Naive thymus-derived CD8-positive, alpha-beta T cell (primary cell): Measurements from ENCODE around the gene ANKS1B. TPM values are rescaled to one million over a fixed set of nuclear protein-coding genes. Genes with fewer than 3 reads are reported as not detected.

Source experiments
- ATAC-seq, 2 donors: fragments of 150-1000 bp; cut with Tn5 transposase in 1 of 2; sonication (Bioruptor Pico), chemical (Tn5 transposase) in 1 of 2; 1 replicate in 1 of 2; 2 replicates in 1 of 2; pipeline ENCODE4 v1.10.0; 2021; ENCODE audit warnings: mild to moderate bottlenecking in 2 of 2, moderate library complexity in 2 of 2
- POLR2A ChIA-PET: fragments of 350-600 bp; sonication (Branson Sonifier 250); formaldehyde crosslinking; loops from one replicate; lab custom pipeline; 2021; ENCODE audit warnings: antibody characterized with exemption; lab: Charles Lee
- DNase-seq, 10 donors: peaks; one replicate each; pipeline versions ENCODE4 v3.0.0 to v3.0.0-alpha.2; 2020 to 2022
- H3K27ac Mint-ChIP-seq, 10 donors: one replicate each; pipeline ENCODE4 v1.8.0; 2020 to 2022; ENCODE audit warnings: mild to moderate bottlenecking in 10 of 10, mixed read lengths in 10 of 10, moderate library complexity in 4 of 10, inconsistent platforms in 1 of 10
- H3K27me3 Mint-ChIP-seq, 5 donors: one replicate each; pipeline ENCODE4 v1.8.0; 2021 to 2022; ENCODE audit warnings: mixed read lengths in 5 of 5
- H3K36me3 Mint-ChIP-seq, 3 donors: one replicate each; pipeline ENCODE4 v1.8.0; 2020 to 2022; ENCODE audit warnings: mixed read lengths in 3 of 3, mild to moderate bottlenecking in 2 of 3, inconsistent platforms in 1 of 3
- H3K4me1 Mint-ChIP-seq, 4 donors: one replicate each; pipeline ENCODE4 v1.8.0; 2021 to 2022; ENCODE audit warnings: mixed read lengths in 4 of 4
- H3K4me3 Mint-ChIP-seq, 10 donors: one replicate each; pipeline ENCODE4 v1.8.0; 2020 to 2022; ENCODE audit warnings: mild to moderate bottlenecking in 10 of 10, mixed read lengths in 10 of 10, moderate library complexity in 6 of 10, inconsistent platforms in 1 of 10
- H3K9me3 Mint-ChIP-seq, 9 donors: one replicate each; pipeline ENCODE4 v1.8.0; 2020 to 2022; ENCODE audit warnings: mixed read lengths in 9 of 9, mild to moderate bottlenecking in 3 of 9, inconsistent platforms in 1 of 9, moderate library complexity in 1 of 9
- polyA plus RNA-seq, 3 donors: library from polyadenylated mRNA; unstranded; fragments of 300-500 nt; fragmentation: Illumina TruSeq; gene quantifications; one replicate each; pipeline ENCODE4 v1.2.3, GENCODE V29; 2021
- total RNA-seq, 8 experiments: library from RNA in 2 of 8; stranded (reverse) in 2 of 8; gene quantifications; one replicate each; pipeline ENCODE4 v1.2.3 and lab custom pipeline; 2021 to 2026

ANKS1B gene
- total and polyA plus RNA-seq, 5 experiments from 2014 or later, result not detected

- DNase-seq (no peak), ATAC-seq (no peak)
- no peaks in the 10 kb centered on the region for H3K4me1 Mint-ChIP-seq
- H3K9me3 Mint-ChIP-seq, result peaks cover 0 to 14% (median 0%) of the 10 kb centered on the region in 9 donors
- POLR2A ChIA-PET, result no interaction called here
- H3K4me3 Mint-ChIP-seq, result no peak overlapping the region
- peaks cover 5 to 13% (median 7%) of the 10 kb centered on the region in 5 donors for H3K27me3 Mint-ChIP-seq
- H3K27ac Mint-ChIP-seq, result no peak overlapping the region
- H3K36me3 Mint-ChIP-seq, result no peaks in the 10 kb centered on the region
Observed at GRCh38 chr12:98918176-98918863, 1066.4 kb downstream of the ANKS1B start.

- Mint-ChIP-seq H3K4me1 (no peaks in the 10 kb centered on the region), H3K27me3 (peaks cover 2 to 8% (median 7%) of the 10 kb centered on the region in 5 donors), H3K36me3 (no peaks in the 10 kb centered on the region), H3K4me3 (no peak overlapping the region), H3K27ac (no peak overlapping the region), H3K9me3 (peaks cover 0 to 14% (median 0%) of the 10 kb centered on the region in 9 donors)
- DNase-seq, result no peak
- ATAC-seq, result no peak
- POLR2A ChIA-PET, result no interaction called here
Observed at GRCh38 chr12:98916106-98916505, 1068.6 kb downstream of the ANKS1B start.

- no peak for ATAC-seq
- peaks cover 0 to 14% (median 0%) of the 10 kb centered on the region in 9 donors for H3K9me3 Mint-ChIP-seq
- H3K36me3 Mint-ChIP-seq, result no peaks in the 10 kb centered on the region
- no peak overlapping the region for H3K4me3 Mint-ChIP-seq
- no peak overlapping the region for H3K27ac Mint-ChIP-seq
- H3K4me1 Mint-ChIP-seq, result no peaks in the 10 kb centered on the region
- DNase-seq, result no peak
- POLR2A ChIA-PET, result no interaction called here
- peaks cover 0 to 16% (median 7%) of the 10 kb centered on the region in 5 donors for H3K27me3 Mint-ChIP-seq
Observed at GRCh38 chr12:98912401-98912974, 1072.2 kb downstream of the ANKS1B start.

GRCh38 chr12:98911396-98911795 is 1073.3 kb downstream of the ANKS1B start:
- Mint-ChIP-seq H3K36me3 (no peaks in the 10 kb centered on the region), H3K27me3 (peaks cover 0 to 16% (median 5%) of the 10 kb centered on the region in 5 donors), H3K9me3 (peaks cover 0 to 14% (median 0%) of the 10 kb centered on the region in 9 donors), H3K4me1 (no peaks in the 10 kb centered on the region), H3K4me3 (no peak overlapping the region), H3K27ac (no peak overlapping the region)
- POLR2A ChIA-PET, result no interaction called here
- no peak for ATAC-seq
- DNase-seq, result no peak

GRCh38 chr12:98909746-98910145 is 1075.0 kb downstream of the ANKS1B start:
- Mint-ChIP-seq H3K27ac (no peak overlapping the region), H3K9me3 (peaks cover 0 to 9% (median 0%) of the 10 kb centered on the region in 9 donors), H3K4me3 (no peak overlapping the region), H3K4me1 (no peaks in the 10 kb centered on the region), H3K36me3 (no peaks in the 10 kb centered on the region), H3K27me3 (peaks cover 0 to 16% (median 3%) of the 10 kb centered on the region in 5 donors)
- DNase-seq, result no peak
- POLR2A ChIA-PET, result no interaction called here
- no peak for ATAC-seq

GRCh38 chr12:98908866-98909265 is 1075.9 kb downstream of the ANKS1B start:
- Mint-ChIP-seq H3K4me1 (no peaks in the 10 kb centered on the region), H3K27me3 (peaks cover 0 to 16% (median 3%) of the 10 kb centered on the region in 5 donors)

GRCh38 chr12:98903875-98904274 is 1080.9 kb downstream of the ANKS1B start:
- Mint-ChIP-seq H3K4me3 (no peak overlapping the region), H3K36me3 (no peaks in the 10 kb centered on the region), H3K4me1 (no peaks in the 10 kb centered on the region), H3K27me3 (peaks cover 0 to 8% (median 5%) of the 10 kb centered on the region in 5 donors), H3K27ac (no peak overlapping the region), H3K9me3 (peaks cover 0 to 5% (median 0%) of the 10 kb centered on the region in 9 donors)
- ATAC-seq (no peak), DNase-seq (no peak)
- POLR2A ChIA-PET, result no interaction called here

More at GRCh38 chr12:98908866-98909265, 1075.9 kb downstream of the ANKS1B start:
- ATAC-seq, result no peak
- POLR2A ChIA-PET, result no interaction called here
- no peak for DNase-seq
- Mint-ChIP-seq H3K9me3 (peaks cover 0 to 5% (median 0%) of the 10 kb centered on the region in 9 donors), H3K27ac (no peak overlapping the region), H3K36me3 (no peaks in the 10 kb centered on the region), H3K4me3 (no peak overlapping the region)

GRCh38 chr12:98901189-98901588 is 1083.5 kb downstream of the ANKS1B start:
- POLR2A ChIA-PET, result no interaction called here
- H3K4me1 Mint-ChIP-seq, result no peaks in the 10 kb centered on the region

GRCh38 chr12:98896938-98897337 is 1087.8 kb downstream of the ANKS1B start:
- Mint-ChIP-seq H3K4me1 (peaks cover 0 to 1% (median 0%) of the 10 kb centered on the region in 4 donors), H3K9me3 (peaks cover 0 to 4% (median 0%) of the 10 kb centered on the region in 9 donors), H3K27ac (no peak overlapping the region), H3K4me3 (no peak overlapping the region), H3K36me3 (no peaks in the 10 kb centered on the region), H3K27me3 (peaks cover 22 to 47% (median 40%) of the 10 kb centered on the region in 5 donors)
- POLR2A ChIA-PET, result no interaction called here
- ATAC-seq, result no peak
- DNase-seq, result no peak

More at GRCh38 chr12:98901189-98901588, 1083.5 kb downstream of the ANKS1B start:
- ATAC-seq (no peak), DNase-seq (no peak)
- H3K4me3 Mint-ChIP-seq, result no peak overlapping the region
- H3K36me3 Mint-ChIP-seq, result no peaks in the 10 kb centered on the region
- H3K27ac Mint-ChIP-seq, result no peak overlapping the region
- H3K9me3 Mint-ChIP-seq, result peaks cover 0 to 2% (median 0%) of the 10 kb centered on the region in 9 donors
- H3K27me3 Mint-ChIP-seq, result peaks cover 9 to 23% (median 16%) of the 10 kb centered on the region in 5 donors

GRCh38 chr12:98895086-98895651 is 1089.6 kb downstream of the ANKS1B start:
- Mint-ChIP-seq H3K36me3 (no peaks in the 10 kb centered on the region), H3K4me3 (no peak overlapping the region), H3K27ac (no peak overlapping the region), H3K4me1 (peaks cover 0 to 1% (median 0%) of the 10 kb centered on the region in 4 donors), H3K27me3 (peaks cover 22 to 52% (median 47%) of the 10 kb centered on the region in 5 donors), H3K9me3 (peaks cover 0 to 4% (median 0%) of the 10 kb centered on the region in 9 donors)
- no peak for ATAC-seq
- DNase-seq, result no peak
- POLR2A ChIA-PET, result no interaction called here

- Mint-ChIP-seq H3K4me3 (no peak overlapping the region), H3K9me3 (peaks cover 0 to 4% (median 0%) of the 10 kb centered on the region in 9 donors), H3K27me3 (peaks cover 27 to 57% (median 50%) of the 10 kb centered on the region in 5 donors), H3K4me1 (peaks cover 0 to 1% (median 0%) of the 10 kb centered on the region in 4 donors), H3K36me3 (no peaks in the 10 kb centered on the region), H3K27ac (no peak overlapping the region)
- POLR2A ChIA-PET, result no interaction called here
- no peak for ATAC-seq
- no peak for DNase-seq
Observed at GRCh38 chr12:98894412-98895085, 1090.2 kb downstream of the ANKS1B start.

- DNase-seq (no peak), ATAC-seq (no peak)
- no peak overlapping the region for H3K27ac Mint-ChIP-seq
- no peaks in the 10 kb centered on the region for H3K36me3 Mint-ChIP-seq
- peaks cover 0 to 4% (median 0%) of the 10 kb centered on the region in 9 donors for H3K9me3 Mint-ChIP-seq
- H3K4me3 Mint-ChIP-seq, result no peak overlapping the region
- H3K4me1 Mint-ChIP-seq, result peaks cover 0 to 1% (median 0%) of the 10 kb centered on the region in 4 donors
- POLR2A ChIA-PET, result no interaction called here
- H3K27me3 Mint-ChIP-seq, result peaks cover 29 to 64% (median 52%) of the 10 kb centered on the region in 5 donors
Observed at GRCh38 chr12:98893675-98894411, 1090.9 kb downstream of the ANKS1B start.
